AG04450 (cell line): ENCODE results near the gene CUL9. TPM values are rescaled to one million over a fixed set of nuclear protein-coding genes. Genes with fewer than 3 reads are reported as not detected.

Experiments
- CTCF ChIA-PET: fragments of 300-600, 350-600 bp; formaldehyde crosslinking; extraction: SDS; loops from one replicate; lab custom pipeline; 2022; ENCODE audit warnings: antibody characterized with exemption, inconsistent platforms; lab: Charles Lee
- POLR2A ChIA-PET: fragments of 350-600 bp; formaldehyde crosslinking; extraction: SDS; loops from one replicate; lab custom pipeline; 2021; ENCODE audit warnings: antibody characterized with exemption, inconsistent platforms; lab: Yijun Ruan, JAX
- DNase-seq: peaks from one replicate; pipeline ENCODE4 v3.0.0-alpha.2; 2011; ENCODE audit warnings: low read depth, low spot score
- H3K27ac ChIP-seq: one replicate; pipeline ENCODE4 v1.5.1; 2012; ENCODE audit warnings: low read depth, low read length, control low read depth
- H3K27me3 ChIP-seq: one replicate; pipeline ENCODE4 v1.6.0; 2012; ENCODE audit warnings: low read length; ENCODE audit not compliant: control insufficient read depth, insufficient read depth
- H3K4me3 ChIP-seq: 2 replicates; pipeline ENCODE4 v1.5.1; 2011; ENCODE audit warnings: mild to moderate bottlenecking, low read depth, low read length, control low read depth
- H3K9me3 ChIP-seq: 2 replicates; pipeline ENCODE4 v1.5.1; 2012; ENCODE audit warnings: low read length; ENCODE audit not compliant: control insufficient read depth, insufficient read depth
- polyA plus RNA-seq: library from polyadenylated mRNA; depleted of rRNA; stranded (reverse); fragments of >200 nt; gene quantifications from 2 replicates; pipeline ENCODE4 v1.2.3, GENCODE V29; 2011
- TF ChIP-seq, protein P1 (sequence below): IDR thresholded peaks from 2 replicates; pipeline ENCODE4 v1.5.1; 2011; ENCODE audit warnings: low read depth, low read length, control low read depth, inconsistent platforms

CUL9 gene
- polyA plus RNA-seq, 1 experiment: 11.8 TPM

DNA sequence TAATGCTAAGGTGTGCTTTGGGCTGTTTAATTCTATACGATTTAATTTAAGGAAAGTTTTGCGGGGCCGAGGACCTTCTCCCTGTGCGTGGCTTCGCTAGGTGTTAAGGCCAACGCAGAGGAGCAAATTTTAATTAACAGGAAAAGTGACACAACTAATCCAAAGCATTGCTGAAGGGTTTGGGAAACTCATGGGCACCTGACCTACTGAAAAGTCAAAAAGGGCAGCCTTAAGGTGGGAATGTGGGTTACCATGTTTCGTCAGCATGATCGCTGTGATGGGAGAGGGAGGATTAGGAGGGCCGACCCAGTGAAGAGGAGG, 415 bp upstream of the CUL9 start:
- no peak for DNase-seq
- ChIA-PET CTCF (no interaction called here), POLR2A (interaction anchor here (0.9 to 1.3 kb wide), 4 partner anchors 85 to 252 kb away, joined by 3 to 5 read pairs (median 4); partner anchors contain the start of genes CNPY3, CUL7 and PPP2R5D)
- peak overlapping the region; percentile 85 for H3K4me3 ChIP-seq
- H3K27me3 ChIP-seq: no peaks in the 10 kb centered on the region
- H3K9me3 ChIP-seq: no peaks in the 10 kb centered on the region
- TF ChIP-seq, protein P1, sequence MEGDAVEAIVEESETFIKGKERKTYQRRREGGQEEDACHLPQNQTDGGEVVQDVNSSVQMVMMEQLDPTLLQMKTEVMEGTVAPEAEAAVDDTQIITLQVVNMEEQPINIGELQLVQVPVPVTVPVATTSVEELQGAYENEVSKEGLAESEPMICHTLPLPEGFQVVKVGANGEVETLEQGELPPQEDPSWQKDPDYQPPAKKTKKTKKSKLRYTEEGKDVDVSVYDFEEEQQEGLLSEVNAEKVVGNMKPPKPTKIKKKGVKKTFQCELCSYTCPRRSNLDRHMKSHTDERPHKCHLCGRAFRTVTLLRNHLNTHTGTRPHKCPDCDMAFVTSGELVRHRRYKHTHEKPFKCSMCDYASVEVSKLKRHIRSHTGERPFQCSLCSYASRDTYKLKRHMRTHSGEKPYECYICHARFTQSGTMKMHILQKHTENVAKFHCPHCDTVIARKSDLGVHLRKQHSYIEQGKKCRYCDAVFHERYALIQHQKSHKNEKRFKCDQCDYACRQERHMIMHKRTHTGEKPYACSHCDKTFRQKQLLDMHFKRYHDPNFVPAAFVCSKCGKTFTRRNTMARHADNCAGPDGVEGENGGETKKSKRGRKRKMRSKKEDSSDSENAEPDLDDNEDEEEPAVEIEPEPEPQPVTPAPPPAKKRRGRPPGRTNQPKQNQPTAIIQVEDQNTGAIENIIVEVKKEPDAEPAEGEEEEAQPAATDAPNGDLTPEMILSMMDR: no peak
- H3K27ac ChIP-seq: peak overlapping the region; percentile 57

DNA sequence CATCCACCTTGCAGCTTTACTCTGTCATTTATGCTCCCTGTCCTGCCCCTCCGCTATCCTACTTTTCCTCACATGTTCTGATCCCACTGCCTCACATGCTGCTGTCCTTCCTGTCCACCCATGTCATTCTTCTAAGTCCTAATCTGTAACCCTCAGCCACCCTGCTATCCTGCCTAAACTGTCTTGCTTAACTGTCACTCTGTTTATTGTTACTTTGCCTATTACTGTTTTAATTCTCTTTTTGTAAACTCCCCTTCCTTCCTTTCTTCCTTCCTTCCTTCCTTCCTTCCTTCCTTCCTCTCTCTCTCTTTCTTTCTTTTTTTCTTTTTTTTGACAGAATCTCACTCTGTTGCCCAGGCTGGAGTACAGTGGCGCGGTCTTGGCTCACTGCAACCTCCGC, 1.4 kb downstream of the CUL9 start:
- TF ChIP-seq, protein P1: no peak
- H3K27me3 ChIP-seq: no peaks in the 10 kb centered on the region
- H3K27ac ChIP-seq: no peak overlapping the region
- no peak overlapping the region for H3K4me3 ChIP-seq
- ChIA-PET CTCF (no interaction called here), POLR2A (no interaction called here)
- no peak for DNase-seq
- no peaks in the 10 kb centered on the region for H3K9me3 ChIP-seq

DNA sequence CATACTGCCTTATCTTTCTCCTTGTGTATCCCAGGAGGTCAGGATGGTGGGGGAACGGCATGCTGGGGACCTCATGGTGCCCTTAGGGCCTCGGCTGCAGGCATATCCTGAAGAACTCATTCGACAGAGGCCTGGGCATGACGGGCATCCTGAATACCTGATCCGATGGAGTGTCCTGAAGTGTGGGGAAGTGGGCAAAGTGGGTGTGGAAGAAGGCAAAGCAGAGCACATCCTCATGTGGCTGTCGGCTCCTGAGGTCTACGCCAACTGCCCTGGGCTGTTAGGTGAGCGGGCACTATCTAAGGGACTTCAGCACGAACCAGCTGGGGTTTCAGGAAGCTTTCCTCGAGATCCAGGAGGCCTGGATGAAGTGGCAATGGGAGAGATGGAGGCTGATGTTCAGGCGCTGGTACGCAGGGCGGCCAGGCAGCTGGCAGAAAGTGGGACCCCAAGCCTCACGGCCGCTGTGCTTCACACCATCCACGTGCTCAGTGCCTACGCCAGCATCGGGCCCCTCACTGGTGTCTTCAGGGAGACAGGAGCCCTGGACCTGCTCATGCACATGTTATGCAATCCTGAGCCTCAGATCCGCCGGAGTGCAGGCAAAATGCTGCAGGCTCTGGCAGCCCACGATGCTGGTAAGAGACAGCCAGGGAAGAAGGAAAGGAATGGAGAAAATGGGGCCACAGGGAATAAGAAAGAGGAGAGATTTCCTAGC, 2.4 kb downstream of the CUL9 start:
- Histone ChIP-seq H3K4me3 (no peak overlapping the region), H3K9me3 (no peaks in the 10 kb centered on the region), H3K27ac (no peak overlapping the region), H3K27me3 (no peaks in the 10 kb centered on the region)
- POLR2A ChIA-PET: no interaction called here
- CTCF ChIA-PET: no interaction called here
- no peak for DNase-seq
- TF ChIP-seq, protein P1: no peak

DNA sequence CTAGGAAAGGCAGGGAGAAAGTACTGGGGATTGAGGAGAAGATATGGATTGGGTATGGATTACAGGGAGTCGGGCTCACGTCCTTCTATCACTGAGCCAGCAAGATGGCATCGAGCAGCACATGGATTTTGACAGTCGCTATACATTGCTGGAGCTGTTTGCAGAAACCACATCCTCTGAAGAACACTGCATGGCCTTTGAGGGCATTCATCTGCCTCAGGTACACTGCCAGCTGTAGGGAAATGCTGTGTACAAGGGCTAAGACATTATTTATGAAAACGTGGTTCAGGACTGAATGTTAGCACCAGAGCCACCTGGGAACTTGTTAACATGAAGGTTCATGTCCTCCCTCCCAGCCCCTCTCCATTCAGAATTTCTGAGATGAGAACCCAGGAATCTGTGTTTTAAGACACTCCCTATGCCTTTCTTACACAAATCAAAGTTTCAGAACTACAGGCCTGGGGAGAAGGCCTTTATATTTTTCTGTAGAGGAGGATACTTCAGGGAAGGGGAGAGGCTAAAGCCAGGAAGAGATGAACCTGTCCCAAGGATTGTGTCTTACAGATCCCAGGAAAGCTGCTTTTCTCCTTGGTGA, 3.5 kb downstream of the CUL9 start:
- Histone ChIP-seq H3K27ac (no peak overlapping the region), H3K9me3 (no peaks in the 10 kb centered on the region), H3K4me3 (no peak overlapping the region), H3K27me3 (no peaks in the 10 kb centered on the region)
- CTCF ChIA-PET: no interaction called here
- no peak for DNase-seq
- POLR2A ChIA-PET: no interaction called here
- TF ChIP-seq, protein P1: no peak

DNA sequence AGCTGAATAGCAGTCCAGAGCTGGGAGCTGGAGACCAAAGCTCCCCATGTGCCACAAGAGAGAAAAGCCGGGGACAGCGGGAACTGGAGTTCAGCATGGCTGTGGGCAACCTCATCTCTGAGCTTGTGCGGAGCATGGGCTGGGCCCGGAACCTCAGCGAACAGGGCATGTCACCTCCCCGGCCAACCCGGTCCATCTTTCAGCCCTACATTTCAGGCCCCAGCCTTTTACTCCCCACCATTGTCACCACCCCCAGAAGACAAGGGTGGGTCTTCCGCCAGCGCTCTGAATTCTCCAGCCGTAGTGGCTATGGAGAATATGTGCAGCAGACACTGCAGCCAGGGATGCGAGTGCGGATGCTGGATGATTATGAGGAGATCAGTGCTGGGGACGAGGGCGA, 4.0 kb downstream of the CUL9 start:
- POLR2A ChIA-PET: no interaction called here
- CTCF ChIA-PET: no interaction called here

More for the DNA sequence above, 4.0 kb downstream of the CUL9 start:
- H3K27me3 ChIP-seq: no peaks in the 10 kb centered on the region
- H3K4me3 ChIP-seq: no peak overlapping the region
- H3K9me3 ChIP-seq: no peaks in the 10 kb centered on the region
- TF ChIP-seq, protein P1: no peak
- no peak overlapping the region for H3K27ac ChIP-seq
- DNase-seq: no peak
